Measurements from ENCODE around the gene PPP1R2C. TPM values are rescaled to one million over a fixed set of nuclear protein-coding genes. Genes with fewer than 3 reads are reported as not detected.

The PPP1R2C gene
- total RNA-seq, 2 donors from 2014 or later = not detected

GRCh38 chrX:42797651-42798269 is 19.8 kb upstream of the PPP1R2C start:
- no peak overlapping the region for H3K4me3 ChIP-seq
- DNase-seq (ENCODE audit: low spot score) = no peak
- no peak for ATAC-seq (ENCODE audit: insufficient number of reproducible peaks, low FRiP score, low read depth)
- TF ChIP-seq CTCF (IDR thresholded peaks at IDR 0.05) = no peak
- H3K36me3 ChIP-seq = no peaks in the 10 kb centered on the region
- H3K27ac ChIP-seq = no peak overlapping the region
- H3K9me3 ChIP-seq = no peaks in the 10 kb centered on the region
- peaks cover 0 to 7% of the 10 kb centered on the region in 2 donors for H3K4me1 ChIP-seq (ENCODE audit: control insufficient read depth in 1 of 2, low read depth in 2 of 2)
- H3K27me3 ChIP-seq (replicated peaks; ENCODE audit: insufficient read depth) = no peaks in the 10 kb centered on the region

GRCh38 chrX:42783451-42783850 is 5.5 kb upstream of the PPP1R2C start:
- H3K36me3 ChIP-seq = no peaks in the 10 kb centered on the region
- ATAC-seq (ENCODE audit: insufficient number of reproducible peaks, low FRiP score, low read depth) (no peak), DNase-seq (ENCODE audit: low spot score) (no peak)
- no peaks in the 10 kb centered on the region for H3K27me3 ChIP-seq (replicated peaks; ENCODE audit: insufficient read depth)
- H3K9me3 ChIP-seq = no peaks in the 10 kb centered on the region
- no peak for TF ChIP-seq CTCF (IDR thresholded peaks at IDR 0.05)
- H3K4me3 ChIP-seq = no peak overlapping the region
- no peak overlapping the region for H3K27ac ChIP-seq
- no peaks in the 10 kb centered on the region for H3K4me1 ChIP-seq (ENCODE audit: control insufficient read depth in 1 of 2, low read depth in 2 of 2)

GRCh38 chrX:42776195-42776594 is 1.8 kb downstream of the PPP1R2C start:
- no peak for TF ChIP-seq CTCF (IDR thresholded peaks at IDR 0.05)
- ATAC-seq (ENCODE audit: insufficient number of reproducible peaks, low FRiP score, low read depth) (no peak), DNase-seq (ENCODE audit: low spot score) (no peak)
- Histone ChIP-seq H3K27me3 (replicated peaks; ENCODE audit: insufficient read depth) (no peaks in the 10 kb centered on the region), H3K4me3 (no peak overlapping the region), H3K4me1 (ENCODE audit: control insufficient read depth in 1 of 2, low read depth in 2 of 2) (no peaks in the 10 kb centered on the region), H3K36me3 (no peaks in the 10 kb centered on the region), H3K9me3 (no peaks in the 10 kb centered on the region), H3K27ac (no peak overlapping the region)

GRCh38 chrX:42772874-42773273 is 5.1 kb downstream of the PPP1R2C start:
- Histone ChIP-seq H3K4me1 (ENCODE audit: control insufficient read depth in 1 of 2, low read depth in 2 of 2) (no peaks in the 10 kb centered on the region), H3K9me3 (no peaks in the 10 kb centered on the region), H3K27me3 (replicated peaks; ENCODE audit: insufficient read depth) (no peaks in the 10 kb centered on the region), H3K27ac (no peak overlapping the region), H3K4me3 (no peak overlapping the region), H3K36me3 (no peaks in the 10 kb centered on the region)
- ATAC-seq (ENCODE audit: insufficient number of reproducible peaks, low FRiP score, low read depth) (no peak), DNase-seq (ENCODE audit: low spot score) (no peak)
- TF ChIP-seq CTCF (IDR thresholded peaks at IDR 0.05) = no peak

GRCh38 chrX:42771506-42772335 is 6.2 kb downstream of the PPP1R2C start:
- Histone ChIP-seq H3K9me3 (no peaks in the 10 kb centered on the region), H3K4me1 (ENCODE audit: control insufficient read depth in 1 of 2, low read depth in 2 of 2) (no peaks in the 10 kb centered on the region), H3K27ac (no peak overlapping the region), H3K36me3 (no peaks in the 10 kb centered on the region), H3K4me3 (no peak overlapping the region), H3K27me3 (replicated peaks; ENCODE audit: insufficient read depth) (no peaks in the 10 kb centered on the region)
- DNase-seq (ENCODE audit: low spot score) (no peak), ATAC-seq (ENCODE audit: insufficient number of reproducible peaks, low FRiP score, low read depth) (no peak)
- TF ChIP-seq CTCF (IDR thresholded peaks at IDR 0.05) = no peak
